Stimulated activated CD8-positive, alpha-beta memory T cell treated with anti-CD3 and anti-CD28 coated beads, Interleukin-7, amount 100 ng/mL, for 48 hours (primary cell): ENCODE data around the gene APIP.
A peak's percentile ranks its signal among the peaks of the same experiment; 100 is the strongest.

Source experiments
- DNase-seq, 2 donors: peaks; one replicate each; pipeline ENCODE4 v3.0.0-alpha.2; 2020; ENCODE audit warnings: low read depth in 1 of 2; ENCODE audit errors: extremely low read depth in 1 of 2

APIP gene, protein sequence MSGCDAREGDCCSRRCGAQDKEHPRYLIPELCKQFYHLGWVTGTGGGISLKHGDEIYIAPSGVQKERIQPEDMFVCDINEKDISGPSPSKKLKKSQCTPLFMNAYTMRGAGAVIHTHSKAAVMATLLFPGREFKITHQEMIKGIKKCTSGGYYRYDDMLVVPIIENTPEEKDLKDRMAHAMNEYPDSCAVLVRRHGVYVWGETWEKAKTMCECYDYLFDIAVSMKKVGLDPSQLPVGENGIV

DNA sequence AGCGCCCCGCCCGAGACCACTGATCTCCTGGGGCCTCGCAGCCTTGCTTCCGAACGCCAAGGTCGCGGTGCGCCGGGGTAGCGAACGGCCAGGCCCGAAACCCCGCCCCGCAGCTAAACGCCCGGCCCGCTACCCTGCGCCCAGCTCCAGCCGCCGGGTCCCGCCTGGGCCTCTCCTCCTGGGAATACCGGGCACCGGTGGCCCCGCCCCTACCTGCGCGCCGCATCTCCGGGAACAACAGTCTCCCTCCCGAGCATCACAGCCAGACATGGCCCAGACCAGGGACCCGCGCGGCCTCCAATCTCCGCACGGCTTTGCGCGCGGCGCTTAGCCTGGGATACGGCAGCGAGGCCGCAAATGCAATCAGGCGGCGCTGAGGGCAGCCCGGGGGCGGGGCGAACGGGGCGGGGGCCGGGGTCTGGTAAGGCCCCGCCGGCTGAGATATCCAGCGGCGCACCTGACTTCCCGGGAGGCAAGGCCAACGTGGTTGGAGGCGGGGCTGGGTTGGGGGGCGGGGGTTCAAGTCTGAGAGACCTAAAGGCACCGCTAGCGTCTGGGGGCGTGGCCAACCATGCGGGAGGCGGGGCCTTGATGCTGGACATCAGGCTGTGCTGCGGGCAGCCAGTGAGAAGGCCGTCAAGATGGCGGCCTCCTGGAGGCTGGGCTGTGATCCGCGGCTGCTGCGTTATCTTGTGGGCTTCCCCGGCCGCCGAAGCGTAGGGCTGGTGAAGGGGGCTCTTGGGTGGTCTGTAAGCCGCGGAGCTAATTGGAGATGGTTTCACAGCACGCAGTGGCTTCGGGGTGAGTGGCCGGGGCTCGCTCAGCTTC, at the start of gene APIP, which contains the start of gene PDHX:
Gene APIP, minus strand, starts transcription at position 365 of the 828 bp plus-strand sequence. Its CDS starts 95 bp downstream, at position 270.
Gene PDHX, plus strand, starts transcription at position 604 of the 828 bp plus-strand sequence. Its CDS starts 38 bp downstream, at position 642.
- DNase-seq, result peak; percentile 99

GRCh38 chr11:34964610-34965331, 48.6 kb upstream of the APIP start:
- DNase-seq, result no peak

DNA sequence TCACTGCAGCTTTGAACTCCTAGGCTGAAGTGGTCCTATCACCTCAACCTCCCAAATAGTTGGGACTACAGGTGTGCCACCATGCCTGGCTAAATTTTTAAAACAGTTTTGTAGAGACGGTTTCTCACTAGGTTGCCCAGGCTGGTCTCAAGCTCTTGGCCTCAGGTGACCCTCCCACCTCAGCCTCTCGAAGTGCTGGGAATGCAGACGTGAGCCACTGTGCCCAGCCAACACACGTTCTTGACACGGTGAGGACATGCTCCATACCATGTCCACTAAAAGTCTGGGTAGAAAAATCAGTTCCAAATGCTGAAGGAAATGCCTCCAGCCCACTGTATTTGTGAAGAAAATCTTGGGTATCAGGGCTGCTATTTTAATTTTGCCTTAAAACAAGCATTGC, 47.2 kb upstream of the APIP start:
- no peak for DNase-seq

- DNase-seq, result no peak
Measured at GRCh38 chr11:34962034-34962433, 45.9 kb upstream of the APIP start.

DNA sequence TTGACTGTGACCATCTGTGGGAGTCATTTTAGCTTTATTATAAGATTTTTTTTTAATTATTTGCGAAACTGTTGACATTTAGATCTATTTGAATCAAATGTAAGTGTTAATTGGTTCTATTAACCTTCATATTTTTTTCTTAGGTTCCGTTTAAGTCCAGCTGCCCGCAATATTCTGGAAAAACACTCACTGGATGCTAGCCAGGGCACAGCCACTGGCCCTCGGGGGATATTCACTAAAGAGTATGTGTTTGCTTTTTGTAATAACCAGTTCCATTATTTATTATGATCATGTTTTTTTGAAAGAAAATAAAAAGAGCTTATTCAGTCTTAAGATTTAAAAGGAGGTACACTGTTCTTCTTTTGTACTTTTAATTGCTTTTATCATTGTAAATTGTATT, 44.1 kb upstream of the APIP start:
- DNase-seq, result no peak

- DNase-seq, result no peak
Measured at GRCh38 chr11:34959770-34960169, 43.6 kb upstream of the APIP start.

DNA sequence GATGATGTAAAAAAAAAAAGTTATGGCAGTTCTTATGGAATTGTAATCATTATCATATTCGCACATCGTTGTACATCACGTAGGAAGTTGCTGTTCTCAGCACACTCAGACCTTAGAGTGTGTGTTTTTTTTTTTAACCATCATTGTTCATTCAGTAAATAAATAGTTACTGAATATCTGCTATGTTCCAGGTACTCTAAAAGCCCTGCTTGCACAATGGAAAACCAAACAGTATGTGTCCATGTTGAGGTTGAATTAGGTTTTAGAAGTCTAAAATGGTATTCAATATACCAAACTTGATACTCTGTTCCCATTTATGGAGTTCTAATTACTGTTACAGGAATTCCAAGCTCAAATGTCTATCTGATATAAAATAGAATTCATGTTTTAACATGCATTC, 41.4 kb upstream of the APIP start:
- DNase-seq, result no peak

- no peak for DNase-seq
Measured at GRCh38 chr11:34957206-34957605, 41.0 kb upstream of the APIP start.

DNA sequence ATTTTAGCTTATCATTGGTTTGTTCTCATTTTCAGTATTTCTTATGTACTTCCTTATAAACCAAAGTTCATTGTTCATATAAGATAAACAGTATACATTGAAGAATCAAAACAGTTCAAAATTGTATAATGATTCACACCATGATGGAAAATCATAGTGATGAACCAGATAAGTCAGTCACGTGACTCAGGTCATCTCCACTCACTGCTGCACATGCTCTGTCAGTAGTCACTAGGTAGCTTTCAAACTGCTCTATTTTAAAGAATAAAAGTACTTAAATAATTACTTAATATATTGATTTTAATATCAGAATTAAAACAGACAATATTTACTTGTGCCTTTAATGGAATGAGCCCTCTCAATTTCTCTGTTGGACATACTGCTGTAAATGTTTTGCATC, 37.8 kb upstream of the APIP start:
- no peak for DNase-seq

GRCh38 chr11:34948696-34949095, 32.5 kb upstream of the APIP start:
- no peak for DNase-seq

- no peak for DNase-seq
Measured at GRCh38 chr11:34944692-34945091, 28.5 kb upstream of the APIP start.

DNA sequence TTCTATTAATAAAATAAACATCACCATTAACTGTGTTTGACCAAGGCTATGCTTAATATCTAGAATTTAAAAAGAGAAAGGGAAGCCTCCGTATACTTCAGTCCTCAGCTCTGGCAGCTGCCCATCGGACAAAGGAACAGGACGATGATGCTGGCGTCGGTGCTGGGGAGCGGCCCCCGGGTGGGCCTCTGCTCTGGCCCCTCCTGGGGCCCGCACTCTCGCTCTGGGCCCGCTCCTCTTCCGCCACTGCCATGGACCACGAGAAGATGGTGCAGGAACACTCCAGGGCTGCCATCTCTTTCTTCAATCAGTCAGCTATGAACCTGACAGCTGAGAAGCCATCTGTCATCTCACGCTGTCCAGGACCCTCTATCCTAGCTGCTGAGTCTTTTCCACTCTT, 25.5 kb upstream of the APIP start:
- DNase-seq, result no peak

- DNase-seq, result no peak
Measured at GRCh38 chr11:34940026-34940677, 24.0 kb upstream of the APIP start.

GRCh38 chr11:34938611-34939010, 22.4 kb upstream of the APIP start:
- no peak for DNase-seq

- DNase-seq, result no peak
Measured at GRCh38 chr11:34936945-34937629, 20.9 kb upstream of the APIP start.

- DNase-seq, result no peak
Measured at GRCh38 chr11:34929794-34930763, 13.9 kb upstream of the APIP start.

GRCh38 chr11:34928960-34929680, 12.9 kb upstream of the APIP start:
- no peak for DNase-seq

GRCh38 chr11:34928268-34928959, 12.2 kb upstream of the APIP start:
- DNase-seq, result no peak
